H1 (cell line): Measurements from ENCODE around the gene LRRC74B. TPM values are rescaled to one million over a fixed set of nuclear protein-coding genes. Genes with fewer than 3 reads are reported as not detected.
"Not testable (repeated sequence)": the region's sequence is repeated elsewhere in the genome, so short reads cannot be mapped to it uniquely, and the experiment has no call there.

Source experiments
- CTCF ChIA-PET: fragments of 300-600 bp; sonication (Branson Sonifier 250); formaldehyde crosslinking; loops from one replicate; lab custom pipeline; 2021; ENCODE audit not compliant: partially characterized antibody; lab: Charles Lee
- POLR2A ChIA-PET: fragments of 300-600 bp; sonication (Branson Sonifier 250); formaldehyde crosslinking; loops from one replicate; lab custom pipeline; 2021; ENCODE audit warnings: inconsistent platforms; ENCODE audit not compliant: partially characterized antibody; lab: Charles Lee
- DNase-seq, 2 experiments: peaks; one replicate each; pipeline versions ENCODE4 v3.0.0 to v3.0.0-alpha.2; 2010 to 2022; ENCODE audit warnings: low spot score in 2 of 2, low read depth in 1 of 2, mixed read lengths in 1 of 2
- FAIRE-seq: peaks from 2 replicates; lab custom pipeline; 2011; peaks lifted over from hg19 to GRCh38; lab: Jason Lieb, UNC
- H2AFZ ChIP-seq: 2 replicates; pipeline ENCODE4 v1.8.1; 2012; ENCODE audit warnings: low read length, inconsistent platforms
- H2AK5ac ChIP-seq: 2 replicates; pipeline ENCODE4 v1.6.1; 2013; ENCODE audit warnings: low read depth, low read length
- H2BK120ac ChIP-seq: replicated peaks from 2 replicates; pipeline ENCODE3; 2013; ENCODE audit warnings: low read depth, low read length, inconsistent platforms
- H2BK12ac ChIP-seq: 2 replicates; pipeline ENCODE4 v1.6.1; 2013; ENCODE audit warnings: low read depth, low read length
- H2BK15ac ChIP-seq: 2 replicates; pipeline ENCODE4 v1.6.1; 2013; ENCODE audit warnings: low read length
- H2BK20ac ChIP-seq: 2 replicates; pipeline ENCODE4 v1.6.1; 2013; ENCODE audit warnings: low read length
- H2BK5ac ChIP-seq: 2 replicates; pipeline ENCODE4 v1.6.1; 2013; ENCODE audit warnings: low read depth, low read length
- H3K14ac ChIP-seq: 2 replicates; pipeline ENCODE4 v1.6.1; 2013; ENCODE audit warnings: inconsistent platforms; ENCODE audit not compliant: insufficient read length
- H3K18ac ChIP-seq: 2 replicates; pipeline ENCODE4 v1.6.1; 2013; ENCODE audit warnings: low read length; ENCODE audit errors: extremely low read depth
- H3K23ac ChIP-seq: 2 replicates; pipeline ENCODE4 v1.6.1; 2013; ENCODE audit warnings: inconsistent platforms; ENCODE audit not compliant: insufficient read length
- H3K23me2 ChIP-seq: 2 replicates; pipeline ENCODE4 v1.6.1; 2013; ENCODE audit warnings: low read depth, low read length
- H3K27ac ChIP-seq: 2 replicates; pipeline ENCODE4 v1.6.1; 2011; ENCODE audit warnings: low read depth, low read length, inconsistent platforms
- H3K27me3 ChIP-seq, 4 experiments: replicated peaks in 1 of 4; 1 replicate in 1 of 4; 2 replicates in 3 of 4; pipeline versions ENCODE4 v1.6.1 to v1.8.1; 2011 to 2013; ENCODE audit warnings: low read length in 3 of 4, mild to moderate bottlenecking in 3 of 4, inconsistent platforms in 2 of 4, mixed read lengths in 2 of 4, moderate library complexity in 1 of 4; ENCODE audit not compliant: control insufficient read depth in 3 of 4, insufficient read depth in 3 of 4; ENCODE audit errors: extremely low read depth in 1 of 4
- H3K36me3 ChIP-seq, 4 experiments: 2 replicates each; pipeline versions ENCODE4 v1.6.1 to v1.8.1; 2011 to 2013; ENCODE audit warnings: mild to moderate bottlenecking in 4 of 4, low read length in 3 of 4, moderate library complexity in 2 of 4, control low read depth in 1 of 4, inconsistent platforms in 1 of 4; ENCODE audit not compliant: insufficient read depth in 4 of 4, control insufficient read depth in 2 of 4
- H3K4ac ChIP-seq: replicated peaks from 2 replicates; pipeline ENCODE3; 2013; ENCODE audit warnings: low read length, low read depth, mixed read lengths, inconsistent platforms; ENCODE audit not compliant: insufficient read length
- H3K4me1 ChIP-seq, 4 experiments: replicated peaks in 1 of 4; 1 replicate in 1 of 4; 2 replicates in 3 of 4; pipeline versions ENCODE4 v1.6.1 to v1.8.1; 2011 to 2013; ENCODE audit warnings: low read length in 3 of 4, inconsistent platforms in 2 of 4, mixed read lengths in 1 of 4; ENCODE audit not compliant: insufficient read depth in 4 of 4, control insufficient read depth in 3 of 4
- H3K4me2 ChIP-seq, 2 experiments: 2 replicates each; pipeline versions ENCODE4 v1.6.1 to v1.8.1; 2011 to 2013; ENCODE audit warnings: low read depth in 2 of 2, low read length in 2 of 2, control low read depth in 1 of 2, inconsistent platforms in 1 of 2, mild to moderate bottlenecking in 1 of 2; ENCODE audit not compliant: insufficient read depth in 1 of 2
- H3K4me3 ChIP-seq, 4 experiments: fragments of 200-600, 300-600 bp in 1 of 4; sonication (generic), shearing (Covaris generic), sonication (Bioruptor Twin) in 1 of 4; 2 replicates each; pipeline versions ENCODE4 v1.5.1 to v1.8.1; 2011 to 2016; ENCODE audit warnings: low read length in 4 of 4, low read depth in 3 of 4, control low read depth in 2 of 4, inconsistent platforms in 2 of 4, mild to moderate bottlenecking in 2 of 4, mixed read lengths in 1 of 4, moderate library complexity in 1 of 4; ENCODE audit not compliant: insufficient read depth in 2 of 4; ENCODE audit errors: extremely low read depth in 1 of 4
- H3K56ac ChIP-seq: replicated peaks from 2 replicates; pipeline ENCODE3; 2013; ENCODE audit warnings: low read depth, mild to moderate bottlenecking, mixed read lengths, low read length, inconsistent platforms; ENCODE audit not compliant: insufficient read length
- H3K79me1 ChIP-seq: 2 replicates; pipeline ENCODE4 v1.6.1; 2013; ENCODE audit warnings: low read depth, low read length, control low read depth
- H3K79me2 ChIP-seq, 2 experiments: 2 replicates each; pipeline versions ENCODE4 v1.6.1 to v1.8.1; 2012 to 2013; ENCODE audit warnings: low read length in 2 of 2, mild to moderate bottlenecking in 2 of 2, inconsistent platforms in 1 of 2; ENCODE audit not compliant: insufficient read depth in 2 of 2, control insufficient read depth in 1 of 2
- H3K9ac ChIP-seq, 4 experiments: replicated peaks in 1 of 4; 1 replicate in 1 of 4; 2 replicates in 3 of 4; pipeline versions ENCODE4 v1.6.1 to v1.8.1; 2011 to 2013; ENCODE audit warnings: low read depth in 3 of 4, low read length in 3 of 4, control low read depth in 2 of 4, mild to moderate bottlenecking in 2 of 4, moderate library complexity in 2 of 4, inconsistent platforms in 1 of 4; ENCODE audit errors: extremely low read depth in 1 of 4
- H3K9me3 ChIP-seq, 2 experiments: 2 replicates each; pipeline versions ENCODE4 v1.6.1 to v1.8.1; 2012 to 2013; ENCODE audit warnings: mild to moderate bottlenecking in 2 of 2, moderate library complexity in 2 of 2, control low read depth in 1 of 2, inconsistent platforms in 1 of 2, low read depth in 1 of 2, low read length in 1 of 2, mixed read lengths in 1 of 2; ENCODE audit not compliant: insufficient read depth in 2 of 2
- H4K20me1 ChIP-seq, 2 experiments: replicated peaks in 1 of 2; 2 replicates each; pipeline versions ENCODE3 to v1.8.1; 2011 to 2013; ENCODE audit warnings: inconsistent platforms in 2 of 2, low read length in 2 of 2, mild to moderate bottlenecking in 1 of 2; ENCODE audit not compliant: insufficient read depth in 2 of 2, control insufficient read depth in 1 of 2
- H4K5ac ChIP-seq: 2 replicates; pipeline ENCODE4 v1.6.1; 2013; ENCODE audit warnings: low read length, low read depth, mixed read lengths, inconsistent platforms; ENCODE audit not compliant: insufficient read length
- H4K8ac ChIP-seq: 2 replicates; pipeline ENCODE4 v1.8.0; 2013; ENCODE audit warnings: mild to moderate bottlenecking, moderate library complexity, low read length, inconsistent platforms; ENCODE audit not compliant: insufficient read depth; ENCODE audit errors: extremely low read depth
- H4K91ac ChIP-seq: replicated peaks from 2 replicates; pipeline ENCODE3; 2013; ENCODE audit warnings: low read length, mixed read lengths, inconsistent platforms; ENCODE audit not compliant: insufficient read length
- WGBS, 2 experiments: shearing (Covaris generic) in 1 of 2; methylation state at CpG; one replicate each; pipeline versions ENCODE4 v1.1.6 to v1.1.7; 2013 to 2015; ENCODE audit warnings: low lambda C conversion rate in 2 of 2, mixed read lengths in 2 of 2, inconsistent platforms in 1 of 2, low coverage in 1 of 2, missing lambda C conversion rate in 1 of 2; ENCODE audit not compliant: insufficient replicate concordance in 2 of 2, insufficient coverage in 1 of 2, insufficient read length in 1 of 2; ENCODE audit errors: extremely low coverage in 1 of 2, missing lambda C conversion rate in 1 of 2; 5-methylcytosine and 5-hydroxymethylcytosine counted together
- polyA plus RNA-seq, 7 experiments: library from polyadenylated mRNA; depleted of rRNA in 3 of 7; stranded (reverse) in 5 of 7; unstranded in 2 of 7; fragments of >200 nt in 5 of 7; fragments of 200-250 nt in 2 of 7; gene quantifications; 1 replicate in 5 of 7; 2 replicates in 1 of 7; 4 replicates in 1 of 7; pipeline versions ENCODE4 v1.2.1 to v1.2.3, GENCODE V29; 2011 to 2013; ENCODE audit warnings: missing spikeins in 2 of 7, mixed read lengths in 2 of 7
- total RNA-seq: library from RNA; stranded (reverse); fragmentation: NEBNext Ultra II Directional; extraction: Animal tissue kit (Norgen Biotek cat#: 25700); gene quantifications from 2 replicates; pipeline ENCODE4 v1.2.1, GENCODE V29; 2021

LRRC74B gene
- total and polyA plus RNA-seq, 2 of the 8 experiments (the other 6 are each of a cell fraction or from before 2014, with no cell fraction given), result not detected

DNA sequence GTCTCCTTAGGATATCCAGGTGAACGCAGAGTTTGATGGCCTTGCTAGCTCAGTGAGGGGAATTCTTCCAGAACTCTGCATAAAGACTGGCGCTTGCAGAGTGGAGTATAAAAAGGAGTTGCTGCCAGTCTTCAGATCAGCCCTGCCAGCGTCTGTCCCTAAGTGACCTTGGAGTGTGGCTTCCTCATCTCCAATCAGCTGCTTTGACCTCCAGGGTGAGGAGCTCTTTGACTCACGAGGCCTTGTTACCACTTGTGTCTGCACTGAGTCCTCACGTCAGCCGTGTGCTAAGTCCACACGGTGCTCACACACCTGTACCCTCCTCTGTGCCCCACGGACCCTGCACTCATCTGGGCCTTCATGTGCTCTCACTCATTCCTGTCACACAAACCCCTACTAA is 14.6 kb downstream of the LRRC74B start:
- POLR2A ChIA-PET, H2BK12ac ChIP-seq, H3K79me1 ChIP-seq, H4K91ac ChIP-seq, CTCF ChIA-PET, FAIRE-seq, H3K18ac ChIP-seq, H4K20me1 ChIP-seq, H3K4me3 ChIP-seq, DNase-seq, H3K27ac ChIP-seq, H3K23ac ChIP-seq, H2AFZ ChIP-seq, H4K8ac ChIP-seq, H3K4ac ChIP-seq, H3K36me3 ChIP-seq, H4K5ac ChIP-seq, H3K4me2 ChIP-seq, H2BK15ac ChIP-seq, H3K23me2 ChIP-seq, H3K9me3 ChIP-seq, H3K79me2 ChIP-seq, H3K4me1 ChIP-seq, H3K27me3 ChIP-seq, H2AK5ac ChIP-seq, H3K9ac ChIP-seq, H2BK120ac ChIP-seq, H3K56ac ChIP-seq, H2BK20ac ChIP-seq, H3K14ac ChIP-seq, H2BK5ac ChIP-seq: not testable (repeated sequence)
- 85% methylated on average over 5 of the region's 8 CpGs; no CpG with 5 or more reads in 1 of the 2 experiments for WGBS, 2 experiments

GRCh38 chr22:21061660-21062321 is 16.0 kb downstream of the LRRC74B start:
- H2BK12ac ChIP-seq, H3K14ac ChIP-seq, H2BK20ac ChIP-seq, POLR2A ChIA-PET, H3K79me1 ChIP-seq, H2BK5ac ChIP-seq, H3K23ac ChIP-seq, H3K4me2 ChIP-seq, H3K56ac ChIP-seq, H3K4me1 ChIP-seq, H3K9ac ChIP-seq, H3K4ac ChIP-seq, H3K4me3 ChIP-seq, DNase-seq, H2BK120ac ChIP-seq, H3K79me2 ChIP-seq, H4K91ac ChIP-seq, H3K36me3 ChIP-seq, CTCF ChIA-PET, H4K5ac ChIP-seq, H2AK5ac ChIP-seq, H3K27ac ChIP-seq, H3K18ac ChIP-seq, H3K9me3 ChIP-seq, H2BK15ac ChIP-seq, H3K27me3 ChIP-seq, H4K8ac ChIP-seq, H3K23me2 ChIP-seq, H4K20me1 ChIP-seq, H2AFZ ChIP-seq: not testable (repeated sequence)
- 85% methylated on average over 16 of the region's 18 CpGs; no CpG with 5 or more reads in 1 of the 2 experiments for WGBS, 2 experiments
- peak; percentile 42 for FAIRE-seq
